ENCODE data around the gene SHISAL1.
"Not testable (repeated sequence)": the region's sequence is repeated elsewhere in the genome, so short reads cannot be mapped to it uniquely, and the experiment has no call there.

Gene SHISAL1

GRCh38 chr22:44302363-44302762 lies 10.4 kb downstream of the SHISAL1 start:
- DNase-seq (ENCODE audit: low read depth, low spot score): not testable (repeated sequence)

DNA sequence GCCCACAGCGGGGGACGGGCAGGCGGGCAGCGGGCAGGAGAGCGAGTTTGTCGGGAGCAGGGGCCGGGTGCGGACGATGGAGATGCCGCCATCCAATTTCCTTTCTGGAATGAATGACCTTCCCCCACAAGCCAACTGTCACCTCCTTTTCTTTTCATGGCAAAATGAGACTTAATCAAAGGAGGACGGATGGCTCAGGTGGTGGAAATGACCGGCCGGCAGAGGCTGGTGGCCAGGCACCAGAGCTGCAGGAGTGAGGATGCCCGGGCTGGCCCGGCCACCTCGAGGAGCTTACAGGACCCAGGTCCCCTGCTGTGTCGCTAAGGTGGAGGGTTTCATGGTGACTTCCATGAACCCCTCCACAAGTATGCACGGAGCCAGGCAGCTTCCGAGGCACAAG lies 11.7 kb downstream of the SHISAL1 start:
- no peak for DNase-seq (ENCODE audit: low read depth, low spot score)

- DNase-seq (ENCODE audit: low read depth, low spot score): no peak
These were observed 13.6 kb downstream of the SHISAL1 start for GRCh38 chr22:44299124-44299523.

DNA sequence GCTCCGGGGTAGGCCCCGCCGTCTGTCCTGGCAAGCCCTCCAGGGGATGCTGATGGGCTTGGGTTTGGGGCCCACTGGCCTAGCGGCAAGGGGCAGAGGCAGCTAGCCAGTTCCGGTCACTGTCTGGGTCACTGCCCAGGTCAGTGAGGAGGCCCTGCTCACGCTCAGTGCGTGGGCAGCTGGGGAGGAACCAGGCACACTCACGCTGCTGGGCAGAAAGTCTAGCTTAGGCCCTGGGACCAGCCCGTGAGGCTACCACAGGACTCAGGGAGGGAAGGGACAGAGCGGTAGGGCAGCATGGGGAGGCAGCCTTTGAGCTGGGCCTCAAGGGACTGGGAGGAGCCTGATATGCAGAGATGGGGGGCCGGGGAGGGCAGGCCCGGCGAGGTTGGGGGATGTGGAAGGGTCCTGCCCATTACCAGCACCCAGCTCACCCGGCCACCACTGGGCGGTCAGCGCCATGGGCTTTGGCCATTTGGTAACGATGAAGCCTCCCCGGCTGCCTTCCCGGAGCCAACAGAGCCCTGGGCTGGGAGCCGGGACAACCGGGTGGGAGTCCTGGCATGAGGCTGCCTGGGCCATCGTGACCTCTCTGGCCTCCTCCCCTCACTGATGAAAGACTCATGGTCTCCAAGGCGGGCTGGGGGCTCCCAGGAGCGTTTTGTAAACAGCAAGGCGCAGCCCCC lies 14.2 kb downstream of the SHISAL1 start:
- DNase-seq (ENCODE audit: low read depth, low spot score): no peak

GRCh38 chr22:44297470-44298061 lies 15.2 kb downstream of the SHISAL1 start:
- peak; percentile 32 for DNase-seq (ENCODE audit: low read depth, low spot score)

- no peak for DNase-seq (ENCODE audit: low read depth, low spot score)
These were observed 17.3 kb downstream of the SHISAL1 start for GRCh38 chr22:44295406-44295805.

DNA sequence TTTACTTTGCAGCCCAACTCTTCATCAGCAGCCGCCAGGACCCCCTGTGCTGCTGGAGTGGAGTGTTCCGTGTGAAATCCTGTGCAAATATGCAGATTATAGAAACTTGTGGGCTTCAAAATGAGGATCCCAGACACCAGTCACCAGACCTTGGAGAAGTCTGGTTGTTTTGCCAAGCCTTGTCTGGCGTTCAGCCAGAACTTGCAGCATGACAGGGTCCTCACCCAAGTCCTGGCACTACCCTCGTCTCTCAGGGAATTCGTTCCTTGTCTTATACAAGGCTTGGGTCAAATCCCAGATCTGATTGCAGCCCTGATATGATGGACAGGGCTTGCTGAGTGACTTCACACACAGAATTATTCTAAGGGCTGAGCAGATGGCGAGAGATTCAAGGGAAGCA lies 18.9 kb downstream of the SHISAL1 start:
- no peak for DNase-seq (ENCODE audit: low read depth, low spot score)

GRCh38 chr22:44293034-44293433 lies 19.7 kb downstream of the SHISAL1 start:
- DNase-seq (ENCODE audit: low read depth, low spot score): no peak

GRCh38 chr22:44292521-44292920 lies 20.2 kb downstream of the SHISAL1 start:
- no peak for DNase-seq (ENCODE audit: low read depth, low spot score)

- no peak for DNase-seq (ENCODE audit: low read depth, low spot score)
These were observed 20.9 kb downstream of the SHISAL1 start for GRCh38 chr22:44291674-44292360.

- DNase-seq (ENCODE audit: low read depth, low spot score): no peak
These were observed 21.5 kb downstream of the SHISAL1 start for GRCh38 chr22:44291265-44291664.

GRCh38 chr22:44289414-44290171 lies 23.2 kb downstream of the SHISAL1 start:
- no peak for DNase-seq (ENCODE audit: low read depth, low spot score)

- DNase-seq (ENCODE audit: low read depth, low spot score): no peak
These were observed 23.8 kb downstream of the SHISAL1 start for GRCh38 chr22:44288913-44289312.

- DNase-seq (ENCODE audit: low read depth, low spot score): no peak
These were observed 25.0 kb downstream of the SHISAL1 start for GRCh38 chr22:44287741-44288140.

DNA sequence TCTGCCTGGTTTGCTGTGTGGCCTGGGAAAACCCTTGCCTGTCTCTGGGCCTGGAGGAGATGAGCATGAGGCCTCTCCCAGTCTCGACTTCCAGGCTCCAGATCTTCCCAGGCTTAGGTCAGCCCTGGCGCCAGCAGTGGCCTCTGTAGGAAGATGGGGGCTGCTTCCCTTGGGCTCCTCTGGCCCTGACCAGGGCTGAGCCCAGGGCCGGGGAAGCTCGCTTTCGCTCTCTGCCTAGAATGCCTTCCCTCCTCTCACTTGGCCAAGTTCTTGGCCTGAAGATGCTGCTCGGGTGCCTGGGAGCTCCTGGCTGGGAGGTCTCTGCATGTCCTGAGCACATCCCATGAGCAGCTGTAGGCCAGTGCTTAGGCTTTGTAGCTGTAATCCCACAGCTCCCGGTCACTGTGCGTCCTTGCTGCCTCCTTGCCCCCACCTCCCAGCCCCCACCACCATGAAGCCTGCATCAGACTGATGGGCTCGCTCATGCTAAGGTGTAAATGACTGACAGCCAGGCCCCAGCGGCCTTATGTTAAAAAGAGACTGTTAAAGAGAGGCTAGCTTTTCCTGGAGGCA lies 25.5 kb downstream of the SHISAL1 start:
- no peak for DNase-seq (ENCODE audit: low read depth, low spot score)

GRCh38 chr22:44286646-44287045 lies 26.1 kb downstream of the SHISAL1 start:
- no peak for DNase-seq (ENCODE audit: low read depth, low spot score)

- DNase-seq (ENCODE audit: low read depth, low spot score): no peak
These were observed 28.0 kb downstream of the SHISAL1 start for GRCh38 chr22:44284711-44285110.

GRCh38 chr22:44281768-44282637 lies 30.7 kb downstream of the SHISAL1 start:
- DNase-seq (ENCODE audit: low read depth, low spot score): no peak

- DNase-seq (ENCODE audit: low read depth, low spot score): no peak
These were observed 32.0 kb downstream of the SHISAL1 start for GRCh38 chr22:44280665-44281188.

- no peak for DNase-seq (ENCODE audit: low read depth, low spot score)
These were observed 33.7 kb downstream of the SHISAL1 start for GRCh38 chr22:44279069-44279360.
